ENCODE data around the gene MYO5A.
A peak's percentile ranks its signal among the peaks of the same experiment; 100 is the strongest.

Gene MYO5A

GRCh38 chr15:52337198-52337853 is 191.4 kb downstream of the MYO5A start:
- DNase-seq (ENCODE audit: low spot score): no peak
- in situ Hi-C loops (cut with MboI; ENCODE audit: low sequenced_read_pairs, unreplicated experiment): no loop called here
- TF ChIP-seq CTCF (IDR thresholded peaks at IDR 0.05; ENCODE audit: borderline replicate concordance, control extremely low read depth, extremely low read depth, insufficient read depth, missing control alignments): no peak

GRCh38 chr15:52336529-52336928 is 192.2 kb downstream of the MYO5A start:
- TF ChIP-seq CTCF (IDR thresholded peaks at IDR 0.05; ENCODE audit: borderline replicate concordance, control extremely low read depth, extremely low read depth, insufficient read depth, missing control alignments): no peak
- DNase-seq (ENCODE audit: low spot score): no peak
- in situ Hi-C loops (cut with MboI; ENCODE audit: low sequenced_read_pairs, unreplicated experiment): no loop called here

GRCh38 chr15:52334491-52335160 is 194.1 kb downstream of the MYO5A start:
- DNase-seq (ENCODE audit: low spot score): no peak
- in situ Hi-C loops (cut with MboI; ENCODE audit: low sequenced_read_pairs, unreplicated experiment): no loop called here
- no peak for TF ChIP-seq CTCF (IDR thresholded peaks at IDR 0.05; ENCODE audit: borderline replicate concordance, control extremely low read depth, extremely low read depth, insufficient read depth, missing control alignments)

- TF ChIP-seq CTCF (IDR thresholded peaks at IDR 0.05; ENCODE audit: borderline replicate concordance, control extremely low read depth, extremely low read depth, insufficient read depth, missing control alignments): peak; percentile 40
- in situ Hi-C loops (cut with MboI; ENCODE audit: low sequenced_read_pairs, unreplicated experiment): no loop called here
- peak; percentile 67 for DNase-seq (ENCODE audit: low spot score)
Observed at GRCh38 chr15:52331490-52332240, 197.0 kb downstream of the MYO5A start.

GRCh38 chr15:52329987-52330386 is 198.7 kb downstream of the MYO5A start:
- in situ Hi-C loops (cut with MboI; ENCODE audit: low sequenced_read_pairs, unreplicated experiment): loop anchor here (10.0 kb wide), 1 partner anchor 405 kb away; no protein-coding TSS in a partner anchor

More at GRCh38 chr15:52329987-52330386, 198.7 kb downstream of the MYO5A start:
- TF ChIP-seq CTCF (IDR thresholded peaks at IDR 0.05; ENCODE audit: borderline replicate concordance, control extremely low read depth, extremely low read depth, insufficient read depth, missing control alignments): no peak
- no peak for DNase-seq (ENCODE audit: low spot score)
